Ishikawa (cell line): ENCODE measurements around the gene ACER3.

Experiments
- CEBPB ChIP-seq: IDR thresholded peaks from 2 replicates; pipeline ENCODE4 v1.6.1; 2012
- CREB1 ChIP-seq: IDR thresholded peaks from 2 replicates; pipeline ENCODE4 v1.6.1; 2012; ENCODE audit warnings: low read depth
- EGR1 ChIP-seq: IDR thresholded peaks from 2 replicates; pipeline ENCODE4 v1.6.1; 2012
- EP300 ChIP-seq: IDR thresholded peaks from 2 replicates; pipeline ENCODE4 v1.6.1; 2012; ENCODE audit warnings: borderline replicate concordance
- FOXM1 ChIP-seq: IDR thresholded peaks from 2 replicates; pipeline ENCODE4 v1.6.1; 2012; ENCODE audit warnings: low read depth, borderline replicate concordance
- NFIC ChIP-seq: IDR thresholded peaks from 2 replicates; pipeline ENCODE4 v1.6.1; 2012
- RAD21 ChIP-seq: IDR thresholded peaks from 2 replicates; pipeline ENCODE4 v1.6.1; 2012; ENCODE audit warnings: low read depth
- TAF1 ChIP-seq: IDR thresholded peaks from 2 replicates; pipeline ENCODE4 v1.6.1; 2012; ENCODE audit warnings: low read depth, mild to moderate bottlenecking
- TCF12 ChIP-seq: IDR thresholded peaks from 2 replicates; pipeline ENCODE4 v1.6.1; 2012; ENCODE audit warnings: low read depth
- TEAD4 ChIP-seq: IDR thresholded peaks from 2 replicates; pipeline ENCODE4 v1.6.1; 2012
- USF1 ChIP-seq: IDR thresholded peaks from 2 replicates; pipeline ENCODE4 v1.6.1; 2012
- YY1 ChIP-seq: IDR thresholded peaks from 2 replicates; pipeline ENCODE4 v1.6.1; 2012; ENCODE audit warnings: low read depth
- ZBTB7A ChIP-seq: IDR thresholded peaks from 2 replicates; pipeline ENCODE4 v1.6.1; 2012; ENCODE audit warnings: low read depth
- TF ChIP-seq, protein P1 (sequence below): IDR thresholded peaks from 2 replicates; pipeline ENCODE4 v1.6.1; 2012
- TF ChIP-seq, protein P2 (sequence below): IDR thresholded peaks from 2 replicates; pipeline ENCODE4 v1.6.1; 2012; ENCODE audit warnings: low read depth, mild to moderate bottlenecking

ACER3 gene

DNA sequence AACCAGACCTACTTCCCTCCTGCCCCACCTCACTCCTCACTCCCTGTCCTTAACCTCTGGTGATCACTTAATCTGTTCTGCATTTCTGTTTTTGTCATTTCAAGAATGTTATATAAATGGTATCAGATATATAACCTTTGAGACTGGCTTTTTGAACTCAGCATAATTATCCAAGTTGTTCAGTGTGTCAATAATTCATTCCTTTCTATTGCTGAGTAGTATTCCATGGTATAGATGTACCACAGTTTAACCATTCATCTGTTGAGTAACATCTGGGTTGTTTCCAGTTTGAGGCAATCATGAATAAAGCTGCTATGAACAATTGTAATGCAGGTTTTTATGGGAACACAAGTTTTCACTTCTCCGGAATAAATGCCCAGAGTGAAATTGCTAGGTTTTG is 138.9 kb downstream of the ACER3 start:
- TF ChIP-seq CREB1, result no peak
- TF ChIP-seq TCF12, result no peak

DNA sequence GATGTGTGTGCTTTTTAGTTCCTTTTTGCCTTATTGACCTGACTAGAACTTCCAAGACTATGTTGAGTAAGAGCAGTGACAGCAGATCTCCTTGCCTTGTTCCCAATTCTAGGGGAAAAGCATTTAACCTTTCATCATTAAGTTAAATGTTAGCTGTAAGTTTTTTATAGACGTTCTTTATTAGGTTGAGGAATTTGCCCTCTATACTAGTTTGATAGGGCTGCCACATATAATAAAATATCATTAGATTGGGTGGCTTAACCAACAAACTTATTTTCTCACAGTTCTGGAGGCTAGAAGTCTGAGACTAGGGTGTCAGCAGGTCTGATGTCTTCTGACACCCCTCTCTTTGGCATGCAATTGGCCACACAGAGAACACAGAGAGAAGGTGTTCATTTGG is 140.9 kb downstream of the ACER3 start:
- TF ChIP-seq CEBPB (no peak), TCF12 (no peak), EP300 (no peak), YY1 (no peak), TAF1 (no peak), USF1 (no peak), NFIC (no peak), FOXM1 (no peak), CREB1 (no peak), EGR1 (no peak), ZBTB7A (no peak), RAD21 (no peak), TEAD4 (no peak)
- TF ChIP-seq, protein P1, sequence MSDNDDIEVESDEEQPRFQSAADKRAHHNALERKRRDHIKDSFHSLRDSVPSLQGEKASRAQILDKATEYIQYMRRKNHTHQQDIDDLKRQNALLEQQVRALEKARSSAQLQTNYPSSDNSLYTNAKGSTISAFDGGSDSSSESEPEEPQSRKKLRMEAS, result no peak
- TF ChIP-seq, protein P2, sequence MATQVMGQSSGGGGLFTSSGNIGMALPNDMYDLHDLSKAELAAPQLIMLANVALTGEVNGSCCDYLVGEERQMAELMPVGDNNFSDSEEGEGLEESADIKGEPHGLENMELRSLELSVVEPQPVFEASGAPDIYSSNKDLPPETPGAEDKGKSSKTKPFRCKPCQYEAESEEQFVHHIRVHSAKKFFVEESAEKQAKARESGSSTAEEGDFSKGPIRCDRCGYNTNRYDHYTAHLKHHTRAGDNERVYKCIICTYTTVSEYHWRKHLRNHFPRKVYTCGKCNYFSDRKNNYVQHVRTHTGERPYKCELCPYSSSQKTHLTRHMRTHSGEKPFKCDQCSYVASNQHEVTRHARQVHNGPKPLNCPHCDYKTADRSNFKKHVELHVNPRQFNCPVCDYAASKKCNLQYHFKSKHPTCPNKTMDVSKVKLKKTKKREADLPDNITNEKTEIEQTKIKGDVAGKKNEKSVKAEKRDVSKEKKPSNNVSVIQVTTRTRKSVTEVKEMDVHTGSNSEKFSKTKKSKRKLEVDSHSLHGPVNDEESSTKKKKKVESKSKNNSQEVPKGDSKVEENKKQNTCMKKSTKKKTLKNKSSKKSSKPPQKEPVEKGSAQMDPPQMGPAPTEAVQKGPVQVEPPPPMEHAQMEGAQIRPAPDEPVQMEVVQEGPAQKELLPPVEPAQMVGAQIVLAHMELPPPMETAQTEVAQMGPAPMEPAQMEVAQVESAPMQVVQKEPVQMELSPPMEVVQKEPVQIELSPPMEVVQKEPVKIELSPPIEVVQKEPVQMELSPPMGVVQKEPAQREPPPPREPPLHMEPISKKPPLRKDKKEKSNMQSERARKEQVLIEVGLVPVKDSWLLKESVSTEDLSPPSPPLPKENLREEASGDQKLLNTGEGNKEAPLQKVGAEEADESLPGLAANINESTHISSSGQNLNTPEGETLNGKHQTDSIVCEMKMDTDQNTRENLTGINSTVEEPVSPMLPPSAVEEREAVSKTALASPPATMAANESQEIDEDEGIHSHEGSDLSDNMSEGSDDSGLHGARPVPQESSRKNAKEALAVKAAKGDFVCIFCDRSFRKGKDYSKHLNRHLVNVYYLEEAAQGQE, result no peak

DNA sequence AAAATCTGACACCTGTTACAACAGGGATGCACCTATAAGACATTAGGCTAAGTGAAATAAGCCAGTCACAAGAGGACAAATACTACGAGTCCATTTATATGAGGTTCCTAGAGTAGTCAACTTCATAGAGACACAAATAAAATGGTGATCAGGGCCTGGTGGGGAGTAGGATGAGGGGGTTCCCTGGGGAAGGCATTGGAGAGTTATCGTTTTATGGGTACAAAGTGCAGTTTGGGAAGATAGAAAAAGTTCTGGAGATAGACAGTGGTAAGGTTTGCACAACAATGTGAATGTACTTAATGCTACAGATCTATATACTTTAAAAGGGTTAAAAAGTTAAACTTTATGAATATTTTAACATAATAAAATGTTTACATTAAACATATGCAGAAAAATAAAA is 142.1 kb downstream of the ACER3 start:
- no peak for TF ChIP-seq FOXM1
- TF ChIP-seq, protein P1, result no peak
- no peak for TF ChIP-seq YY1

DNA sequence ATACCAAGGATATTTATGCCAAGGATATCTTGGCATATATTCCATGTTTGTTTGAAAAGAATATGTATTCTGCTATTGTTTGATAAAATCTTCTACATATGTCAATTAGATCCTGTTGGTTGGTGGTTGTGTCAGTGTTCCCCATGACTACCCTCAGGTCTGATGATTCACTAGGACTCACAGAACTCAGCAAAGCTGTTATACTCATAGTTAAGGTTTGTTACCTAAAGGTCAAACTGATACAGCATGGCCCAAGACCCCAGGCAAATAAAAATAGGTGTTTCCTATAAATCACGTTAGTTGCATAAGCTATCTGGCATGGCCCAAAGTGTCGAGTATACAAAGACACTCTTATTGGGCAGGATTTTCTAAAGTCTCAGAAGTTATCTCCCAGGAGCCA is 143.2 kb downstream of the ACER3 start:
- TF ChIP-seq, protein P2, result no peak

- no peak for TF ChIP-seq USF1
Observed at GRCh38 chr11:77009533-77010160, 148.9 kb downstream of the ACER3 start.

DNA sequence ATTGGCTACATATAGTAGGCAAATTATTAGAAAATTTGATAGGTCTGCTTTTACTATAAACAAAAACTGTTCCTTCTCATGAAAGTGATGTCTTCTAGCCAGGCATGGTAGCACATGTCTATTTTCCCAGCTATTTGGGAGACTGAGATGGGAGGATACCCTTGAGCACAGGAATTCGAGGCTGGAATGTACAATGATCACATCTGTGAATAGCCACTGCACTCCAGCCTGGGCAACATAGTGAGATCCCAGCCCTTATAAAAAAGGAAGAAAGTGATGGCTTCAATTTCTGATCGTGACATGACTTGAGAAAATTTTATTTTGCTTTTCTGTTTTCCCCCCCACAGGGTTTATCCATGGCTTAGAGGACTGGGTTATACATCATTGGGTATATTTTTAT is 154.0 kb downstream of the ACER3 start:
- TF ChIP-seq ZBTB7A (no peak), CREB1 (no peak), TEAD4 (no peak), FOXM1 (no peak), YY1 (no peak), TCF12 (no peak)
- TF ChIP-seq, protein P1, result no peak

- TF ChIP-seq TAF1 (no peak), ZBTB7A (no peak), USF1 (no peak), CREB1 (no peak), RAD21 (no peak), TCF12 (no peak), EP300 (no peak), YY1 (no peak), EGR1 (no peak), NFIC (no peak), CEBPB (no peak), TEAD4 (no peak)
- TF ChIP-seq, protein P1, result no peak
Observed at GRCh38 chr11:77019976-77020595, 159.4 kb downstream of the ACER3 start.
